ENCODE results near the gene SARDH.

SARDH gene

GRCh38 chr9:133705576-133705975 is 32.6 kb downstream of the SARDH start:
- Histone ChIP-seq H3K36me3 (replicated peaks; ENCODE audit: insufficient read depth, low read length) (no peaks in the 10 kb centered on the region), H3F3A (ENCODE audit: insufficient read depth, low read length) (no peaks in the 10 kb centered on the region), H3K4me3 (ENCODE audit: low read length) (no peak overlapping the region), H3K79me2 (ENCODE audit: low read length) (no peaks in the 10 kb centered on the region), H2AFZ (ENCODE audit: low read length) (no peak overlapping the region), H4K20me1 (ENCODE audit: insufficient read depth, low read length) (no peaks in the 10 kb centered on the region), H3K9ac (ENCODE audit: low read length) (no peak overlapping the region), H3K27ac (ENCODE audit: low read length) (no peak overlapping the region), H3K9me2 (replicated peaks; ENCODE audit: insufficient read depth, low read length) (no peaks in the 10 kb centered on the region), H3K27me3 (replicated peaks; ENCODE audit: insufficient read depth, low read length) (peaks cover 91% of the 10 kb centered on the region), H3K4me2 (ENCODE audit: low read depth, low read length) (no peak overlapping the region), H3K9me3 (replicated peaks; ENCODE audit: insufficient read depth, low read length) (no peaks in the 10 kb centered on the region), H3K4me1 (ENCODE audit: low read length) (no peaks in the 10 kb centered on the region)
- TF ChIP-seq CTCF (IDR thresholded peaks at IDR 0.05; ENCODE audit: low read length) (no peak), EZH2phosphoT487 (IDR thresholded peaks at IDR 0.05; ENCODE audit: low read length) (no peak)
- DNase-seq, result no peak

GRCh38 chr9:133704711-133705181 is 33.4 kb downstream of the SARDH start:
- TF ChIP-seq EZH2 (optimal IDR thresholded peaks at IDR 0.05; ENCODE audit: low read depth, low read length) (no peak), CTCF (IDR thresholded peaks at IDR 0.05; ENCODE audit: low read length) (no peak), EZH2phosphoT487 (IDR thresholded peaks at IDR 0.05; ENCODE audit: low read length) (no peak)
- DNase-seq, result no peak
- Histone ChIP-seq H3K4me2 (ENCODE audit: low read depth, low read length) (no peak overlapping the region), H3K36me3 (replicated peaks; ENCODE audit: insufficient read depth, low read length) (no peaks in the 10 kb centered on the region), H3K79me2 (ENCODE audit: low read length) (no peaks in the 10 kb centered on the region), H3K27ac (ENCODE audit: low read length) (no peak overlapping the region), H3F3A (ENCODE audit: insufficient read depth, low read length) (no peaks in the 10 kb centered on the region), H3K27me3 (replicated peaks; ENCODE audit: insufficient read depth, low read length) (peaks cover 91% of the 10 kb centered on the region), H3K9me2 (replicated peaks; ENCODE audit: insufficient read depth, low read length) (no peaks in the 10 kb centered on the region), H3K9me3 (replicated peaks; ENCODE audit: insufficient read depth, low read length) (no peaks in the 10 kb centered on the region), H4K20me1 (ENCODE audit: insufficient read depth, low read length) (no peaks in the 10 kb centered on the region), H3K9ac (ENCODE audit: low read length) (no peak overlapping the region), H3K4me1 (ENCODE audit: low read length) (no peaks in the 10 kb centered on the region), H2AFZ (ENCODE audit: low read length) (no peak overlapping the region), H3K4me3 (ENCODE audit: low read length) (no peak overlapping the region)

- no peaks in the 10 kb centered on the region for H3K4me1 ChIP-seq (ENCODE audit: low read length)
- H3K9me2 ChIP-seq (replicated peaks; ENCODE audit: insufficient read depth, low read length), result no peaks in the 10 kb centered on the region
- peaks cover 88% of the 10 kb centered on the region for H3K27me3 ChIP-seq (replicated peaks; ENCODE audit: insufficient read depth, low read length)
- H3K4me2 ChIP-seq (ENCODE audit: low read depth, low read length), result no peak overlapping the region
- TF ChIP-seq EZH2 (optimal IDR thresholded peaks at IDR 0.05; ENCODE audit: low read depth, low read length) (no peak), CTCF (IDR thresholded peaks at IDR 0.05; ENCODE audit: low read length) (no peak), EZH2phosphoT487 (IDR thresholded peaks at IDR 0.05; ENCODE audit: low read length) (no peak)
- H4K20me1 ChIP-seq (ENCODE audit: insufficient read depth, low read length), result no peaks in the 10 kb centered on the region
- no peak overlapping the region for H2AFZ ChIP-seq (ENCODE audit: low read length)
- H3K4me3 ChIP-seq (ENCODE audit: low read length), result no peak overlapping the region
- no peak for DNase-seq
- no peak overlapping the region for H3K9ac ChIP-seq (ENCODE audit: low read length)
- no peak overlapping the region for H3K27ac ChIP-seq (ENCODE audit: low read length)
- no peaks in the 10 kb centered on the region for H3K36me3 ChIP-seq (replicated peaks; ENCODE audit: insufficient read depth, low read length)
- no peaks in the 10 kb centered on the region for H3K9me3 ChIP-seq (replicated peaks; ENCODE audit: insufficient read depth, low read length)
- H3F3A ChIP-seq (ENCODE audit: insufficient read depth, low read length), result no peaks in the 10 kb centered on the region
- no peaks in the 10 kb centered on the region for H3K79me2 ChIP-seq (ENCODE audit: low read length)
Observed at GRCh38 chr9:133703591-133704399, 34.4 kb downstream of the SARDH start.
